ENCODE data around the gene C16orf78. TPM values are rescaled to one million over a fixed set of nuclear protein-coding genes. Genes with fewer than 3 reads are reported as not detected.

The C16orf78 gene
- polyA plus RNA-seq, 3 donors, result not detected

DNA sequence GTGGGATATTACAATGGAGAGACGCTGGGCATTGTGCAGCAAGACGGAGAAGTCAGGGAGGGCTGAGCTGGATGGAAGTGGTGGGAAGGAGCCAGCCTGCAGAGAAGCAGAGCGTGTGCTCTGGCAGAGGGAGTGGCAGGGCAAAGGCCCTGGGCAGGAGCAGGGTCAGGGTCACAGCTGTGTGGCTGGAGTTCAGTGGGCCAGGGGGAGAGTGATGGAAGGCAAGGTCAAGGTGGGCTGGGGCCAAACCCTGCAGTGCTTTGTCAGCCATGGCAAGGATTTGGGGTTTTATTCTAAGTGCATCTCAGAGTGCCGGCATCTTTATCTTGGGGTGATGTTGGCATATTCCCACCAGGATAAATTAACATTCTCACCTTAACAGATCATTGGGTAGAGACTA is 31.9 kb upstream of the C16orf78 start:
- 97% methylated on average over 3 of the region's 4 CpGs for WGBS (ENCODE audit: insufficient coverage)
- H3K36me3 Mint-ChIP-seq, result no peaks in the 10 kb centered on the region
- H3K27me3 ChIP-seq (ENCODE audit: control insufficient read depth in 2 of 2, insufficient read depth in 2 of 2, low read length in 2 of 2), result no peaks in the 10 kb centered on the region
- TF ChIP-seq, protein P1, sequence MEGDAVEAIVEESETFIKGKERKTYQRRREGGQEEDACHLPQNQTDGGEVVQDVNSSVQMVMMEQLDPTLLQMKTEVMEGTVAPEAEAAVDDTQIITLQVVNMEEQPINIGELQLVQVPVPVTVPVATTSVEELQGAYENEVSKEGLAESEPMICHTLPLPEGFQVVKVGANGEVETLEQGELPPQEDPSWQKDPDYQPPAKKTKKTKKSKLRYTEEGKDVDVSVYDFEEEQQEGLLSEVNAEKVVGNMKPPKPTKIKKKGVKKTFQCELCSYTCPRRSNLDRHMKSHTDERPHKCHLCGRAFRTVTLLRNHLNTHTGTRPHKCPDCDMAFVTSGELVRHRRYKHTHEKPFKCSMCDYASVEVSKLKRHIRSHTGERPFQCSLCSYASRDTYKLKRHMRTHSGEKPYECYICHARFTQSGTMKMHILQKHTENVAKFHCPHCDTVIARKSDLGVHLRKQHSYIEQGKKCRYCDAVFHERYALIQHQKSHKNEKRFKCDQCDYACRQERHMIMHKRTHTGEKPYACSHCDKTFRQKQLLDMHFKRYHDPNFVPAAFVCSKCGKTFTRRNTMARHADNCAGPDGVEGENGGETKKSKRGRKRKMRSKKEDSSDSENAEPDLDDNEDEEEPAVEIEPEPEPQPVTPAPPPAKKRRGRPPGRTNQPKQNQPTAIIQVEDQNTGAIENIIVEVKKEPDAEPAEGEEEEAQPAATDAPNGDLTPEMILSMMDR (IDR thresholded peaks at IDR 0.05), result no peak
- no peak overlapping the region for H3K4me2 ChIP-seq (replicated peaks; ENCODE audit: extremely low read depth, low read length, poor library complexity, severe bottlenecking)
- H3K9me3 Mint-ChIP-seq, result peaks cover 0 to 1% (median 0%) of the 10 kb centered on the region in 7 donors
- H3K4me1 ChIP-seq (ENCODE audit: control insufficient read depth in 1 of 2, insufficient read depth in 2 of 2, low read length in 2 of 2), result no peaks in the 10 kb centered on the region
- H3K79me2 ChIP-seq (ENCODE audit: insufficient read depth, low read length), result no peaks in the 10 kb centered on the region
- H3K27ac Mint-ChIP-seq, result no peak overlapping the region
- no peaks in the 10 kb centered on the region for H3K4me1 Mint-ChIP-seq
- no peaks in the 10 kb centered on the region for H3K36me3 ChIP-seq (replicated peaks in 1 of 2; ENCODE audit: control insufficient read depth in 1 of 2, insufficient read depth in 2 of 2, low read length in 2 of 2)
- H4K20me1 ChIP-seq (ENCODE audit: insufficient read depth, low read length), result no peaks in the 10 kb centered on the region
- H3K9me3 ChIP-seq (replicated peaks in 1 of 2; ENCODE audit: control insufficient read depth in 1 of 2, insufficient read depth in 1 of 2, low read length in 2 of 2), result no peaks in the 10 kb centered on the region
- H3K4me3 Mint-ChIP-seq, result no peak overlapping the region
- H3K4me3 ChIP-seq (replicated peaks in 1 of 3; ENCODE audit: low read depth in 2 of 3, low read length in 3 of 3), result no peak overlapping the region
- intact Hi-C loops (cut with micrococcal nuclease), result no loop called here
- no peak overlapping the region for H2AFZ ChIP-seq (ENCODE audit: insufficient read depth, low read depth, low read length, poor library complexity, severe bottlenecking)
- DNase-seq, result no peak
- no peak overlapping the region for H3K27ac ChIP-seq (ENCODE audit: low read depth in 1 of 2, low read length in 2 of 2)
- no peak overlapping the region for H3K9ac ChIP-seq (ENCODE audit: insufficient read depth, low read length, poor library complexity, severe bottlenecking)
- H3K27me3 Mint-ChIP-seq (ENCODE audit: low read depth in 3 of 3), result peaks cover 6 to 11% (median 8%) of the 10 kb centered on the region in 3 donors

DNA sequence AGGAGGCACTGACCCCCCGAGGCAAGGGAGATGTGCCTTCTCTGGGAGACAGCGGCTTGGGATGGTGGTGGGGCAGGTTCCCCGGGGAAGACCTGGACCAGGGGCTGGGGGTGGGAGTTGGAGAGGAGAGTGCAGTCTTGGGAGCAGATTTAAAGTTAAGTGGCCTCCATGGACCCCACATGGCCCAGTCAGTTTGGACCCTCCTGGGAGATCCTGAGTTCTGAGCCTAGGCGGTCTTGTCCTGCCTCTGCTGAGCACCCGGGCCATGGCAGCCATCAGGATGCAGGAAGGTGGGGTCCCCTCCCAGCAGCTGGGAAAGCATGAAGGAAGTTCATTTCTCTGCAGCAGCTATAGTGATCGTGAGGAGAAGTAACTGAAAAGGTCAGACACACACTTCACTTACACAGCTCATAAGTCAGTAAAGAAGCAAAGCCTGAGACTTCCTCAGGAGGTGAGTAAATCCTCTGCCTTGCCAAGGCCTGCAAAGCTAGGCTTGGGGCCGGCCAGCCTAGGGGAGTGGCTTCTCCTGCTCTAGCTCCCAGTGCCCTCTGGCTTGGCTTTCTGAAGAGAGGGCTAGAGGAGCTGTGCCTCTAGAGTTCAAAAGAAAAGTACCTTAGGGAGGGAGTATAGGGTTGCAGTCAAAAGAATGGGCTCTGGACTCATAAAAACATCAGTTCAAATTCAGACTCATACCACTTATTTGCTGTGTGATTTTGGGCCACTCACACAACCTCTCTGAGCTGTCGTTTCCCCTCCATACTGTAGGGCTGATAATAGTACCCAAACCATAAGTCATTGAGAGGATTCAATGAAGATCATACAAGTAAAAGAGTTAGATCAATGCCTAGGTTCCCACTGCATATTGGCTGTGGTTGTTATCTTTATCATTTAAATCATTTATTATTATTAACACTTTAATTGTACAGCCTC is 31.0 kb upstream of the C16orf78 start:
- TF ChIP-seq, protein P1 (IDR thresholded peaks at IDR 0.05), result no peak
- no peak overlapping the region for H3K27ac Mint-ChIP-seq
- no peaks in the 10 kb centered on the region for H3K36me3 ChIP-seq (replicated peaks in 1 of 2; ENCODE audit: control insufficient read depth in 1 of 2, insufficient read depth in 2 of 2, low read length in 2 of 2)
- 66% methylated on average over 5 of the region's 8 CpGs for WGBS (ENCODE audit: insufficient coverage)
- no peak overlapping the region for H3K4me2 ChIP-seq (replicated peaks; ENCODE audit: extremely low read depth, low read length, poor library complexity, severe bottlenecking)
- no peaks in the 10 kb centered on the region for H3K79me2 ChIP-seq (ENCODE audit: insufficient read depth, low read length)
- H3K9me3 ChIP-seq (replicated peaks in 1 of 2; ENCODE audit: control insufficient read depth in 1 of 2, insufficient read depth in 1 of 2, low read length in 2 of 2), result no peaks in the 10 kb centered on the region
- intact Hi-C loops (cut with micrococcal nuclease), result no loop called here
- no peak overlapping the region for H2AFZ ChIP-seq (ENCODE audit: insufficient read depth, low read depth, low read length, poor library complexity, severe bottlenecking)
- H3K27me3 ChIP-seq (ENCODE audit: control insufficient read depth in 2 of 2, insufficient read depth in 2 of 2, low read length in 2 of 2), result no peaks in the 10 kb centered on the region
- no peak overlapping the region for H3K4me3 Mint-ChIP-seq
- H3K4me1 ChIP-seq (ENCODE audit: control insufficient read depth in 1 of 2, insufficient read depth in 2 of 2, low read length in 2 of 2), result no peaks in the 10 kb centered on the region
- H3K4me1 Mint-ChIP-seq, result no peaks in the 10 kb centered on the region
- no peak overlapping the region for H3K27ac ChIP-seq (ENCODE audit: low read depth in 1 of 2, low read length in 2 of 2)
- peaks cover 6 to 10% (median 6%) of the 10 kb centered on the region in 3 donors for H3K27me3 Mint-ChIP-seq (ENCODE audit: low read depth in 3 of 3)
- DNase-seq, result no peak
- no peak overlapping the region for H3K4me3 ChIP-seq (replicated peaks in 1 of 3; ENCODE audit: low read depth in 2 of 3, low read length in 3 of 3)
- no peaks in the 10 kb centered on the region for H4K20me1 ChIP-seq (ENCODE audit: insufficient read depth, low read length)
- H3K36me3 Mint-ChIP-seq, result no peaks in the 10 kb centered on the region
- no peak overlapping the region for H3K9ac ChIP-seq (ENCODE audit: insufficient read depth, low read length, poor library complexity, severe bottlenecking)
- peaks cover 0 to 1% (median 0%) of the 10 kb centered on the region in 7 donors for H3K9me3 Mint-ChIP-seq
